Measurements from ENCODE around the gene GPC3.

Gene GPC3

DNA sequence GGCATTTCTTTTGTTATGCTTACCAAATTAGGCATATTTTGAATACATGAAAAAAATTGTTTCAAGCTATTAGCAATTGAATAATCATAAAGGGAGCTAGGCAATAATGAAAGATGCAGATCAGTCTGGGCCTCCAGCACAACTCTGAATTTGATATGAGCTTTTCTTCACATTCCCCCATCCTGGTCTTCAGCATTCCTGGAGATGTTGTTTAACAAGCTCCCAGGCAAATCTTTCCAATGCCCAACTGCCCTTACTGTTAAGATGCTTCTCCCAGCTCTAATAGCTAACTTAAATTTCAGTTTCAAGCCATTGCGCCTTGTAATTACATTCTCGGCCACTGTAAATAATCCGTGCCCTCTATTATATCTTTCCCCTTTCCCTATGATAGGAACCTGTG is 19.2 kb downstream of the GPC3 start:
- H3K27me3 ChIP-seq (ENCODE audit: control insufficient read depth, insufficient read depth, low read length) = no peaks in the 10 kb centered on the region
- no peaks in the 10 kb centered on the region for H3K36me3 ChIP-seq (ENCODE audit: control insufficient read depth, insufficient read depth, low read length)
- H3K9me3 ChIP-seq (ENCODE audit: control insufficient read depth, insufficient read depth, low read length) = no peaks in the 10 kb centered on the region
- no peak overlapping the region for H3K9ac ChIP-seq (ENCODE audit: low read depth, low read length)
- H3K4me1 ChIP-seq (ENCODE audit: control insufficient read depth, insufficient read depth, low read length) = peaks cover 61% of the 10 kb centered on the region
- H3K4me3 ChIP-seq (ENCODE audit: low read depth, low read length) = no peak overlapping the region
- H3K27ac ChIP-seq (ENCODE audit: low read depth, low read length) = no peak overlapping the region

DNA sequence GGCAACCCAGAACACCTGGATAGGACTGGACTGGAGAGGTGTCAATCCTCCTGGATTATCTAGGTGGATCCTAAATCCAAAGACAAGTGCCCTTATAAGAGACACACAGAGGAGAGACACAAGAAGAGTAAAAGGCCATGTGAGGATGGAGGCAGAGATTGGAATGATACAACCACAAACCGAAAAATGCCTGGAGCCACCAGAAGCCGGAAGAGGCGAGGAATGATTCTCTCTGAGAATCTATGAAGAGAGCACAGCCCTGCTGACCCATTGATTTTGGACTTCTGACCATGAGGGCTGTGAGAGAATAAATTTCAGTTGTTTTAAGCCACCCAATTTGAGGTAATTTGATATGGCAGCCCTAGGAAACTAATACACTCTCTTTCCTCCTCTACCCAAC is 20.1 kb downstream of the GPC3 start:
- Histone ChIP-seq H3K36me3 (ENCODE audit: control insufficient read depth, insufficient read depth, low read length) (no peaks in the 10 kb centered on the region), H3K4me3 (ENCODE audit: low read depth, low read length) (no peak overlapping the region), H3K9ac (ENCODE audit: low read depth, low read length) (no peak overlapping the region), H3K27me3 (ENCODE audit: control insufficient read depth, insufficient read depth, low read length) (no peaks in the 10 kb centered on the region), H3K4me1 (ENCODE audit: control insufficient read depth, insufficient read depth, low read length) (peaks cover 52% of the 10 kb centered on the region), H3K9me3 (ENCODE audit: control insufficient read depth, insufficient read depth, low read length) (no peaks in the 10 kb centered on the region), H3K27ac (ENCODE audit: low read depth, low read length) (no peak overlapping the region)

DNA sequence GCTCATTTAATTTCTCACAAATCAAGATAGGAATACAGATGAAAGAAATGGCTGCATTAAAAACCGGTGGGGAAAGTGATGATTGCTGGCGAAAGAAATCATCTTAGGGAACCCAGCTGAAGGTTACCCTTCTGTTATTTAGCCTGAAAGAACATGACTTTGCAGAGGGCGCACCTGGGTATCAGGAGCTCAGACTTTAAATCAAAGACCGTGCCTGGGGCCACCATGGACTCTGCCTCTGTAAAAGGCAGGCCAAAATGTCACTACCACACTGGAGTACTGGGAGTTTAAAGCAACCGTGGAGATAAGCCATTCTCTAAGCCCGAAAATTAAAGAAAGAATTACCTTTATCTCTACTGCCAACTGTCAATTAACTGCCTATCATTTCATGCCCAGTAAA is 24.3 kb downstream of the GPC3 start:
- no peaks in the 10 kb centered on the region for H3K36me3 ChIP-seq (ENCODE audit: control insufficient read depth, insufficient read depth, low read length)
- no peak overlapping the region for H3K4me3 ChIP-seq (ENCODE audit: low read depth, low read length)
- no peak overlapping the region for H3K9ac ChIP-seq (ENCODE audit: low read depth, low read length)
- no peaks in the 10 kb centered on the region for H3K27me3 ChIP-seq (ENCODE audit: control insufficient read depth, insufficient read depth, low read length)
- no peaks in the 10 kb centered on the region for H3K9me3 ChIP-seq (ENCODE audit: control insufficient read depth, insufficient read depth, low read length)
- H3K4me1 ChIP-seq (ENCODE audit: control insufficient read depth, insufficient read depth, low read length) = peaks cover 13% of the 10 kb centered on the region
- no peak overlapping the region for H3K27ac ChIP-seq (ENCODE audit: low read depth, low read length)

DNA sequence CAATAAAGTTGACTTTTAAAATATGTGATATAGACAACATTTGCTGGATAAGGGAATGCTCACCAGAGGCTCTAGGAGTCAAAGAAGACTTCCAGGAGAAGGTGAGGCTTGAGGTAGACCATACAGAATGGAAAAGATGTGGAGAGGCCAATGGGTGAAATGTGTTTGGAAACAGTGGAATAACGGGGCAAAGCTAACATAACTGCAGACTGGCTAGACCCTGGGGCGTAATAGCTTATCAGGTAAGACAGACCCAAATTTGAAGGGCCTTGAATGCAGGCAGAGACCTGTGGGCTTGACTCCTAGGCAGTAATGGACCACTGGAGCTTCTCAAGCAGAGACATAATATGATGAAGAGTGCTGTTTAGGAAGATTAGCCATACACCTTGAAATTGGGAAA is 25.4 kb downstream of the GPC3 start:
- H3K4me1 ChIP-seq (ENCODE audit: control insufficient read depth, insufficient read depth, low read length) = 0 out of 2 replicates have a peak, but pooled peaks cover 3% of the 10 kb centered on the region
- H3K9me3 ChIP-seq (ENCODE audit: control insufficient read depth, insufficient read depth, low read length) = no peaks in the 10 kb centered on the region
- no peak overlapping the region for H3K27ac ChIP-seq (ENCODE audit: low read depth, low read length)
- no peak overlapping the region for H3K4me3 ChIP-seq (ENCODE audit: low read depth, low read length)
- H3K36me3 ChIP-seq (ENCODE audit: control insufficient read depth, insufficient read depth, low read length) = no peaks in the 10 kb centered on the region
- no peaks in the 10 kb centered on the region for H3K27me3 ChIP-seq (ENCODE audit: control insufficient read depth, insufficient read depth, low read length)
- no peak overlapping the region for H3K9ac ChIP-seq (ENCODE audit: low read depth, low read length)

DNA sequence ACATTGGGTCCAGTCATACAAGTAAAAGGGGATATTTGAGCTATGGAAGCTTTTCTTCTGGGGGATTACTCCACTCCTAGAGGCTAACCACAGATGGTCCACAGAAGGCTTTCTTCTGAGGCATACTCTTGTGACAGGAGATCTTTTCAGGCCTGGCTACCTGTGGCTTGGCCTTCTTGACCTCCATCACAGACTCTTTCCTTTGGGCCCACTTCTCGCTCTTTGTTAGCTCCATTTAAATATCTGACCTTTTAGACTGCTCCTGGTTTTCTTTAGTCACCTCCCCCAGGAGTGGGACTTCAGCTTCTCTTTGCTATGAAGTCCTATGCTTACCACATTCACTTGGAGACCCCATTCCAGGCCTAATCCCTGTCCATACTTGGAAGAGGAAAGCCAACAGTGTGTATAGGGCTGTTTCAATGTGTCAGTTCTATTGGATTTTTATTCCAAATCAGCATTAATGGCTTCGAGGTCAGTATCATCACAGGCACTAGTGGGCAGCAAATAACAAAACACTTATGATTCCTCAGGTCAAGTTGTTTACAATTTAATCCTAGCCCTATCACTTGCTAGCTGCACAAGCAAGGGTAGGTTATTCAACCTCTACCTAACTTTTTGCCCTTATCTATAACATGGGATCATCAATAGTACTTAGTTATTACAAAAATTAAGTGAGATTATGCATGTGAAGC is 26.3 kb downstream of the GPC3 start:
- Histone ChIP-seq H3K9me3 (ENCODE audit: control insufficient read depth, insufficient read depth, low read length) (no peaks in the 10 kb centered on the region), H3K36me3 (ENCODE audit: control insufficient read depth, insufficient read depth, low read length) (no peaks in the 10 kb centered on the region), H3K27me3 (ENCODE audit: control insufficient read depth, insufficient read depth, low read length) (no peaks in the 10 kb centered on the region), H3K4me1 (ENCODE audit: control insufficient read depth, insufficient read depth, low read length) (no peaks in the 10 kb centered on the region), H3K4me3 (ENCODE audit: low read depth, low read length) (no peak overlapping the region), H3K27ac (ENCODE audit: low read depth, low read length) (no peak overlapping the region), H3K9ac (ENCODE audit: low read depth, low read length) (no peak overlapping the region)

DNA sequence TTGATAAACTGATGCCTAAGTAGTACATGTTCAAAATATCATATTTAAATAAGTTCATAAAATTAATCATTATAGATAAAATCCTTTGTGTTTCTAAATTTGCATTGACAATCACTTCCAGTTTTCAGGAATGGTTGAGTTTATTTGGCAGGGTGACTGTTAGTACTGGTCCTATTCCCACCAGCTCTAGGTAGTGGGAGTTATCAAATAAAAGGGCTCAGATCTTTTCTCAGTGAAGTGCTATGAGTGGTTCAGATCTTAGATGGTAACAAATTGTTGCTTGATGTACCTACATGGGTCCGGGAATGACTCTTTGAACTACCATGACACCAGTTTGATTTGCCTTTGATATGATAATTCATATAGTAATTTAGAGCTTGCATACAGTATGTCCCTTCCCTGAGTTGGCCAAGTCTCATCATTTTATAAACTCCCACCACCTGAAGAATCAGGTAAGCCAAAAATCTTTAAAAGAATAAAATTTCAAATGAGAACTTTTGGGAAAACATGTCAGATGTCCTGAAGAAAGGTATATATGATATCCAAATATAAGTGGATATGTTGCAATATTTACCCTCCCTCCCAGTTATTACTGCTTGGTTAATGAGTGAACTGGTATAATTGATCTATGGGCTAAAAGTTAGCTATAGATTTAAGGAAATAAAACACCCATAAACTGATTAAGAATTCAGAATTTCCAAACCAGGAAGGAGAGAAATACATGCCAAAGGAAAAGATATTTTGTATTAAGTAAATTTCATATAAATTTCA is 28.6 kb downstream of the GPC3 start:
- Histone ChIP-seq H3K27me3 (ENCODE audit: control insufficient read depth, insufficient read depth, low read length) (no peaks in the 10 kb centered on the region), H3K27ac (ENCODE audit: low read depth, low read length) (no peak overlapping the region), H3K4me3 (ENCODE audit: low read depth, low read length) (no peak overlapping the region), H3K9ac (ENCODE audit: low read depth, low read length) (no peak overlapping the region), H3K9me3 (ENCODE audit: control insufficient read depth, insufficient read depth, low read length) (no peaks in the 10 kb centered on the region), H3K4me1 (ENCODE audit: control insufficient read depth, insufficient read depth, low read length) (no peaks in the 10 kb centered on the region), H3K36me3 (ENCODE audit: control insufficient read depth, insufficient read depth, low read length) (peaks cover 14% of the 10 kb centered on the region)

DNA sequence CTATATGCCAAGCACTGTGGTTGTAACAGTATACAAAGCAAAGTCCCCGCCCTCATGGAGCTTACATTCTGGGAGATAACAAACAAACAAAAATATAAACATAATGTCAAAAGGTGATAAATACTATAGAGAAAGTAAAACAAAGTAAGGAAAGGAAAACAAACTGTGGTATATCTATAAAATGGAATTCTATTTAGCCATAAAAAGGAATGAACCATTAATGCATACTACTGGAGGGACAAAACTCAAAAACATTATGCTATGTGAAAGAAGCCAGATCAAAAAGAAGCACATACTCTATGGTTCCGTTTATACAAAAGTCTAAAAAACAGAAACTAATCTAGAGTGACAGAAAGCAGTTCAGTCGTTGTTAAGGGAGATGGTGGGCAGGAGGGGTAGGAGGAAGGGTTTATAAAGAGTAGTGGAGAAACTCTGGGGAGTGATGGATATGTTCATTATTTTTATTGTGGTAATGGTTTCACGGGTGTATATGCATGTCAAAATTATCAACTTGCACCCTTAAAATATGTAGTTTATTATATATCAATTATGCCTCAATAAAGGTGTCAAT is 31.5 kb downstream of the GPC3 start:
- Histone ChIP-seq H3K27me3 (ENCODE audit: control insufficient read depth, insufficient read depth, low read length) (no peaks in the 10 kb centered on the region), H3K27ac (ENCODE audit: low read depth, low read length) (no peak overlapping the region), H3K4me1 (ENCODE audit: control insufficient read depth, insufficient read depth, low read length) (no peaks in the 10 kb centered on the region), H3K4me3 (ENCODE audit: low read depth, low read length) (no peak overlapping the region), H3K9ac (ENCODE audit: low read depth, low read length) (no peak overlapping the region), H3K36me3 (ENCODE audit: control insufficient read depth, insufficient read depth, low read length) (peaks cover 36% of the 10 kb centered on the region), H3K9me3 (ENCODE audit: control insufficient read depth, insufficient read depth, low read length) (no peaks in the 10 kb centered on the region)

DNA sequence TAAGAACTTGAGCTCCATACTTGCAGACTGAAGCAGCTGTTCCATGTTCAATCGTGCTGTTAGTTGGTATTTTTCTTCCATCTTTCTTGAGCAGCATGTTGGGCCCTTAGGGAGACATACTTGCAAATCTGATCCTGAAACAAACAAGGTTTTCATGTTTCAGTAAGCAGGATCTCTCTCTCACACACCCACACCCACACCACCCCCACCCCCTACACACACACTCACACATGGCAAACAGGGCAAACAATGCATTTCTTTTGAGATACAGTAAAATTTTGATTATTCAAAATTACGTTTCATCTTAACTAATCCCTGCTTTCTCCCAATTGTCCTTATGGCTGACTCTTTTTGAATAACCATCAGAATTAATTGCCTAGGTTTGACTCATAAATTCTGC is 32.3 kb downstream of the GPC3 start:
- Histone ChIP-seq H3K27me3 (ENCODE audit: control insufficient read depth, insufficient read depth, low read length) (no peaks in the 10 kb centered on the region), H3K27ac (ENCODE audit: low read depth, low read length) (no peak overlapping the region), H3K9me3 (ENCODE audit: control insufficient read depth, insufficient read depth, low read length) (no peaks in the 10 kb centered on the region), H3K4me1 (ENCODE audit: control insufficient read depth, insufficient read depth, low read length) (peaks cover 6% of the 10 kb centered on the region), H3K36me3 (ENCODE audit: control insufficient read depth, insufficient read depth, low read length) (peaks cover 36% of the 10 kb centered on the region), H3K4me3 (ENCODE audit: low read depth, low read length) (no peak overlapping the region), H3K9ac (ENCODE audit: low read depth, low read length) (no peak overlapping the region)

DNA sequence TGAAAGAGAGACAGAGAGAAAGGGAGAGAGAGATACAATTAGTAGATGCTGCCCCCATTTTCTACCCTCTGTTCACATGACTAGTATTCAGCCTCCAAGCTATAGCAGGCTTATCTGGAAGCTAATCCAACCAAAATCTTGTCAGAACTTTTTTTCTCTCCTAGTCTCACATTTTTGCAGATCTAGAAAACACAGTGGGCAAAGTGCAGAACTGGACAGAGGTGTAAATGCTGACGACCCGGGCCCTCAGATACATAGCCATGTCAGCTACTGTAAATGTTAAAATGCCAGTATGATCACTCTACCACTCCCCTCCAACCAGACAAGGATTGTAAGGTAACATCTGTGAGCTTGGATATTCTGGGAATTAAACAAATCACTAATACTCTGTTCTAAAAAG is 34.3 kb downstream of the GPC3 start:
- H3K27me3 ChIP-seq (ENCODE audit: control insufficient read depth, insufficient read depth, low read length) = no peaks in the 10 kb centered on the region
- H3K36me3 ChIP-seq (ENCODE audit: control insufficient read depth, insufficient read depth, low read length) = peaks cover 36% of the 10 kb centered on the region
- no peaks in the 10 kb centered on the region for H3K9me3 ChIP-seq (ENCODE audit: control insufficient read depth, insufficient read depth, low read length)
- H3K9ac ChIP-seq (ENCODE audit: low read depth, low read length) = no peak overlapping the region
- H3K27ac ChIP-seq (ENCODE audit: low read depth, low read length) = no peak overlapping the region
- H3K4me1 ChIP-seq (ENCODE audit: control insufficient read depth, insufficient read depth, low read length) = peaks cover 19% of the 10 kb centered on the region
- no peak overlapping the region for H3K4me3 ChIP-seq (ENCODE audit: low read depth, low read length)

DNA sequence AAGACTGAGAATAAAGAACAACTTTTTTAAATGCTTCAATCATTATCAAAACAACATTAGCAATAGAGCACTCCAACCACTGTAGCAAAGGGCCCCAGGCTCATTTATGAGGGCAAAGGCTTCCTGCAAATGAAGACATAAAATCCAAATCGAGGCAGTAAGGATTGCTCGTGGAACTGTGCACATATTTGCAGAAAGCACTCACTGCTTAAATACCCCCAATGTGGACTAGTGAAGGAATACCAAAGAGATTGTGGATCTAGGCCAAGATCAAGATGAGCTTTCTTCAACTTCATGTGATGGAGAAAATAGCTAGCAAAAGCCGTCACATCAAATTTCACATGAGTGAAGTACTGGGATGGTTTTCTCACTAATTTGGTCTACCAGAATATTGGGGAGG is 35.2 kb downstream of the GPC3 start:
- Histone ChIP-seq H3K36me3 (ENCODE audit: control insufficient read depth, insufficient read depth, low read length) (peaks cover 36% of the 10 kb centered on the region), H3K27ac (ENCODE audit: low read depth, low read length) (no peak overlapping the region), H3K27me3 (ENCODE audit: control insufficient read depth, insufficient read depth, low read length) (no peaks in the 10 kb centered on the region), H3K9me3 (ENCODE audit: control insufficient read depth, insufficient read depth, low read length) (no peaks in the 10 kb centered on the region), H3K4me3 (ENCODE audit: low read depth, low read length) (no peak overlapping the region), H3K4me1 (ENCODE audit: control insufficient read depth, insufficient read depth, low read length) (peaks cover 19% of the 10 kb centered on the region), H3K9ac (ENCODE audit: low read depth, low read length) (no peak overlapping the region)

DNA sequence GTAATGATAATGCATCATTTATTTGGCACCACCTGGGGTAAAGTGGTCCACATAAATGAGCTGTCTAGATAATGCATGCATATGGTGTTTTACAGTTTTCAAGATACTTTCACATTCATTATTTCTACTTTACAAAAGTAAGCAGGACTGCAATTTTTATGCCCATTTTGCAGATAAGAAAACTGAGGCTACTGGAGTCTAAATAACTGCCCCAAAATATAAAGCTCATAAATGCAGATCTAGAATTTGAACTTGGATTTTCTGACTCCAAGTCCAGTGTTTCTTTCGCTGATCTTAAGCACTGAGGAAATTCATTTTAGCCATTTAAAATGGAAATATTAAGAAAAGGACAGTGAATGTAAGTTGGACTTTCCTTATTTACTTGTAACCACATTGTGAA is 36.5 kb downstream of the GPC3 start:
- no peak overlapping the region for H3K9ac ChIP-seq (ENCODE audit: low read depth, low read length)
- H3K36me3 ChIP-seq (ENCODE audit: control insufficient read depth, insufficient read depth, low read length) = peaks cover 42% of the 10 kb centered on the region
- H3K9me3 ChIP-seq (ENCODE audit: control insufficient read depth, insufficient read depth, low read length) = no peaks in the 10 kb centered on the region
- H3K27ac ChIP-seq (ENCODE audit: low read depth, low read length) = no peak overlapping the region
- peaks cover 19% of the 10 kb centered on the region for H3K4me1 ChIP-seq (ENCODE audit: control insufficient read depth, insufficient read depth, low read length)
- no peak overlapping the region for H3K4me3 ChIP-seq (ENCODE audit: low read depth, low read length)
- no peaks in the 10 kb centered on the region for H3K27me3 ChIP-seq (ENCODE audit: control insufficient read depth, insufficient read depth, low read length)
